Fibroblast of villous mesenchyme (primary cell): Measurements from ENCODE around the gene ANKRD11. TPM values are rescaled to one million over a fixed set of nuclear protein-coding genes. Genes with fewer than 3 reads are reported as not detected.

ENCODE experiments used
- small RNA-seq: library from RNA; depleted of rRNA; stranded (forward); fragments of <200 nt; gene quantifications from one replicate; pipeline ENCODE3, GENCODE V24; 2012
- total RNA-seq: library from RNA; depleted of rRNA; stranded (reverse); fragments of >200 nt; gene quantifications from 2 replicates; pipeline ENCODE4 v1.2.3, GENCODE V29; 2012

Gene ANKRD11
- total RNA-seq, 1 donor = 69.5 TPM

Small RNAs within 50 kb of the gene (small RNA-seq; reads per million reads assigned to genes)
- gene RNU6-430P = not detected

Other genes starting within 250 kb of the ANKRD11 start
- gene SPG7, start 17.8 kb upstream of the ANKRD11 start, total RNA-seq = 91.8 and 108 TPM in 2 replicates
- gene RPL13, start 70.1 kb upstream of the ANKRD11 start, total RNA-seq = 1,832 and 2,350 TPM in 2 replicates
- 9.5 and 10.0 TPM in 2 replicates for gene CPNE7, start 85.2 kb upstream of the ANKRD11 start, total RNA-seq
- not detected in 2 replicates for gene DPEP1, start 123.1 kb upstream of the ANKRD11 start, total RNA-seq
- 102 and 114 TPM in 2 replicates for gene CHMP1A, start 167.1 kb upstream of the ANKRD11 start, total RNA-seq
- 3.5 and 3.9 TPM in 2 replicates for gene SPATA33, start 167.3 kb upstream of the ANKRD11 start, total RNA-seq
- 35.8 and 51.0 TPM in 2 replicates for gene CDK10, start 196.1 kb upstream of the ANKRD11 start, total RNA-seq
- 9.5 and 12.6 TPM in 2 replicates for gene SPATA2L, start 211.1 kb upstream of the ANKRD11 start, total RNA-seq
- 9.9 and 11.0 TPM in 2 replicates for gene VPS9D1, start 230.3 kb upstream of the ANKRD11 start, total RNA-seq
- gene ZNF276, start 231.0 kb upstream of the ANKRD11 start, total RNA-seq = 11.0 and 15.1 TPM in 2 replicates